Ovary (tissue), 3 donors: Measurements from ENCODE around the gene PWWP2B.

Experiments used
- CTCF ChIP-seq, 3 donors: fragments of 450-650 bp in 2 of 3; fragments of 200-600 bp in 1 of 3; IDR thresholded peaks; one replicate each; pipeline versions ENCODE4 v1.5.1 to v1.8.0; 2016 to 2022; ENCODE audit warnings: antibody characterized with exemption in 3 of 3, mild to moderate bottlenecking in 1 of 3
- EP300 ChIP-seq: sonication (generic); formaldehyde crosslinking; IDR thresholded peaks from one replicate; pipeline ENCODE4 v1.6.1; 2017; ENCODE audit warnings: antibody characterized with exemption
- POLR2A ChIP-seq: fragments of 450-650 bp; IDR thresholded peaks from one replicate; pipeline ENCODE4 v1.6.1; 2017; ENCODE audit warnings: antibody characterized with exemption, mild to moderate bottlenecking, moderate library complexity
- donor health status: DM: no; HTN: no; CAD: no.

- TF ChIP-seq CTCF (IDR thresholded peaks at IDR 0.05), result no peak
- no peak for TF ChIP-seq POLR2A
- no peak for TF ChIP-seq EP300
These were observed 54.7 kb downstream of the PWWP2B start for GRCh38 chr10:132451506-132452215.
